Measurements from ENCODE around the gene SARDH.

DNA sequence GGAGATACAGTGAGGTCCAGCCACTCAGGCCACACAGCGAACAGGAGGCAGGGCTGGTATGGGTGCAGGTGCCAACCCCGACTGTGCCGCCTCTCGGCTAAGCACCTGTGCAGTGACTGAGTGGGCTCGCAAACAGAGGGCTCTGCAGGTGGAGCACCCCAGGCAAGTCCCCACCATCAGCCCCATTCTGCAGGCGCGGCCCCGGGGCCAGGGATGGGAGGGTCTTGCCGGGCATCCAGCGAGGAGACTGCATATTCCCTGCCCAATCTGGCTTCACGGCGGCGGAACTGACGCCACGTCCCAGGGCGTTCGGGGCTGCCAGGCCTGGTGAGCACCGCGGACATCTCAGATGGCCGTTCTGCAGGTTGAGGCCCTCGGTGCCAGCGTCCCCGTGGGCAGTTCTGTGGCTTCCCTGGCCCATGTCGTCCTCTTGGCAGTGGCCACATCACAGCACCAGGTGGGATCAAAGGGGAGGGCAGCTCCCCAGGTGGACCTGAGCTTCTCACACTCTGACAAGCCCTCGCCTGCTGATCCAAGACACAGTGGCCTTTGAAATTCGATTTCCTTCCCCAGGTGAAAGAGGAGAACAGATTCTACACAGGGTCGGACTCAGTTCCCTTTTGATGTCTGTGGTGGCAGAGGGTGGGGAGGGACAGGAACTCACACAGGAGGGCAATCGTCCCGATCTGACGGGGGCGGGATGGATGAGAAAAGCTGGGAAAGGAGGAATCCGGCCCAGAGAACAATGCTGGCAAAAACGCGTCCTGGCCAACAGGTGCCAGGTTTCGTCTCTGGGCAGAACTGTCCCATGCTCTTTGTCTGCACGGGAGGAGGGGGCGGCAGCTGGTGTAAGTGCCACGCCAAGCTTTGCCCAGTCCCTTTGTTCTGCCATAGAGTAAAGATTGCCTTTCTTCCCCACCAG lies 83.2 kb downstream of the SARDH start:
- TF ChIP-seq, protein P1, sequence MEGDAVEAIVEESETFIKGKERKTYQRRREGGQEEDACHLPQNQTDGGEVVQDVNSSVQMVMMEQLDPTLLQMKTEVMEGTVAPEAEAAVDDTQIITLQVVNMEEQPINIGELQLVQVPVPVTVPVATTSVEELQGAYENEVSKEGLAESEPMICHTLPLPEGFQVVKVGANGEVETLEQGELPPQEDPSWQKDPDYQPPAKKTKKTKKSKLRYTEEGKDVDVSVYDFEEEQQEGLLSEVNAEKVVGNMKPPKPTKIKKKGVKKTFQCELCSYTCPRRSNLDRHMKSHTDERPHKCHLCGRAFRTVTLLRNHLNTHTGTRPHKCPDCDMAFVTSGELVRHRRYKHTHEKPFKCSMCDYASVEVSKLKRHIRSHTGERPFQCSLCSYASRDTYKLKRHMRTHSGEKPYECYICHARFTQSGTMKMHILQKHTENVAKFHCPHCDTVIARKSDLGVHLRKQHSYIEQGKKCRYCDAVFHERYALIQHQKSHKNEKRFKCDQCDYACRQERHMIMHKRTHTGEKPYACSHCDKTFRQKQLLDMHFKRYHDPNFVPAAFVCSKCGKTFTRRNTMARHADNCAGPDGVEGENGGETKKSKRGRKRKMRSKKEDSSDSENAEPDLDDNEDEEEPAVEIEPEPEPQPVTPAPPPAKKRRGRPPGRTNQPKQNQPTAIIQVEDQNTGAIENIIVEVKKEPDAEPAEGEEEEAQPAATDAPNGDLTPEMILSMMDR (conservative IDR thresholded peaks at IDR 0.05 in 1 of 2, IDR thresholded peaks at IDR 0.05 in 1 of 2; ENCODE audit: low read depth in 1 of 2, low read length in 2 of 2), result no peak
- no peak for TF ChIP-seq EZH2 (IDR thresholded peaks at IDR 0.05; ENCODE audit: low read length, missing control alignments)

Data from fibroblast of lung (primary cell).